Measurements from ENCODE around the gene CYP27B1.

DNA sequence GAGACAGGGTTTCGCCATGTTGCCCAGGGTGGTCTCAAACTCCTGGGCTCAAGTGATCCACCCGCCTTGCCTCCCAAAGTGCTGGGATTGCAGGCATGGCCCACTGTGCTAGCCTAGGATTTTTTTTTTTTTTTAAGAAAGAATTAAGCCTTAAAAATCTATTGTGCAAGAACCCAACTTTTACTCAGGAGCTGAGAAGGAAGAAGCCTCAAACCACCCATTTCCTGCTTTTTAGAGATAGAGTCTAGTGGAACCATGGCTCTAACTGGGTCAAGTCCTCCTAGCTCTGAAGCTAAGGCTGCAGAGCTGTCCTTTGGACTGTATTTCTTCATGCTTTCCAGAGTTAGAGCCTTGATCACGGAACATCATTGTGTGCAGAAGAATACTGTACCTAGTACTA lies 14.4 kb upstream of the CYP27B1 start:
- TF ChIP-seq, protein P1, sequence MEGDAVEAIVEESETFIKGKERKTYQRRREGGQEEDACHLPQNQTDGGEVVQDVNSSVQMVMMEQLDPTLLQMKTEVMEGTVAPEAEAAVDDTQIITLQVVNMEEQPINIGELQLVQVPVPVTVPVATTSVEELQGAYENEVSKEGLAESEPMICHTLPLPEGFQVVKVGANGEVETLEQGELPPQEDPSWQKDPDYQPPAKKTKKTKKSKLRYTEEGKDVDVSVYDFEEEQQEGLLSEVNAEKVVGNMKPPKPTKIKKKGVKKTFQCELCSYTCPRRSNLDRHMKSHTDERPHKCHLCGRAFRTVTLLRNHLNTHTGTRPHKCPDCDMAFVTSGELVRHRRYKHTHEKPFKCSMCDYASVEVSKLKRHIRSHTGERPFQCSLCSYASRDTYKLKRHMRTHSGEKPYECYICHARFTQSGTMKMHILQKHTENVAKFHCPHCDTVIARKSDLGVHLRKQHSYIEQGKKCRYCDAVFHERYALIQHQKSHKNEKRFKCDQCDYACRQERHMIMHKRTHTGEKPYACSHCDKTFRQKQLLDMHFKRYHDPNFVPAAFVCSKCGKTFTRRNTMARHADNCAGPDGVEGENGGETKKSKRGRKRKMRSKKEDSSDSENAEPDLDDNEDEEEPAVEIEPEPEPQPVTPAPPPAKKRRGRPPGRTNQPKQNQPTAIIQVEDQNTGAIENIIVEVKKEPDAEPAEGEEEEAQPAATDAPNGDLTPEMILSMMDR (IDR thresholded peaks at IDR 0.05; ENCODE audit: low read depth, low read length), result no peak
- TF ChIP-seq POLR2A (IDR thresholded peaks at IDR 0.05; ENCODE audit: extremely low read depth, insufficient read length) (no peak), MAX (IDR thresholded peaks at IDR 0.05; ENCODE audit: low read depth, low read length) (no peak)
